Activated gamma-delta T cell (primary cell): ENCODE measurements around the gene EPS8.

Source experiments
- DNase-seq: peaks from one replicate; lab custom pipeline; 2025; lab: John Stamatoyannopoulos, UW

EPS8 gene

DNA sequence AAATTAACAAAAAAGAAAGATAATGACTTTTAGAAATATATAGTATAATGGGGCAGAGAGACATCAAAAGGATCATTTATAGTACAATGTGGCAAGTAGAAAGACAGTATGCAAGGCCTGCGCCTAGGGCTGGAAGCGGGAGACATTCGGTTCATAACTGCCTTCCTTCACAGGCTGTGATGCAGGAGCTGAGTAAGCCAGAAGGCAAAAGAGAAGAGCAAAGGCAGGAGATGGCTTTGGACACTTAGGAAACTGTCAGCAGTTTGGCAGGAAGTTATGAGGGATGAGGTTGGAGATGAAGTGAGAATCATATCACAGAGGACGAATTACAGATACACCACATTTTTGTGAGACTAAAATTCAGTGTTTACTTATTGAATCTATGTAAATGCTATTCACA lies 97.8 kb downstream of the EPS8 start:
- DNase-seq = no peak

GRCh38 chr12:15690320-15690719 lies 98.9 kb downstream of the EPS8 start:
- no peak for DNase-seq

DNA sequence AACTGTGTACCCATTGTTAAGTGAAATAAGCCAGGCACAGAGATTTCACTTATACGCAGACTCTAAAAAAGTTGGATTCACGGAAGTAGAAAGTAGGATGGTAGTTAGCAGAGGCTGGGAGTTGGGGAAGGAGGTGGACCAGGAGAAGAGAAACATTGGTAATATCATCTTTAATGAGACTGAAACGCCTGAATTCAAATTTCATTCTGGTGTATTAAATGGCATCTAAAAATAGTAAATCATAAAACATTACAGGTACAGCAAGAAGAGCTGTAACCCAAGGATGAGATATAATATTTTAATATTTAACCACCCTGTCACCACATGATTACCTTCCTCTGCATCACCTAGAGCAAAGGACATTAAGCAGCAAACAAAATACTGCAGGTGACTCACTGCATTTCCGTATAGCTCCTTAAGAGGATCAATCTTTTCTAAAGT lies 99.4 kb downstream of the EPS8 start:
- no peak for DNase-seq

GRCh38 chr12:15688838-15689625 lies 100.2 kb downstream of the EPS8 start:
- DNase-seq = no peak

DNA sequence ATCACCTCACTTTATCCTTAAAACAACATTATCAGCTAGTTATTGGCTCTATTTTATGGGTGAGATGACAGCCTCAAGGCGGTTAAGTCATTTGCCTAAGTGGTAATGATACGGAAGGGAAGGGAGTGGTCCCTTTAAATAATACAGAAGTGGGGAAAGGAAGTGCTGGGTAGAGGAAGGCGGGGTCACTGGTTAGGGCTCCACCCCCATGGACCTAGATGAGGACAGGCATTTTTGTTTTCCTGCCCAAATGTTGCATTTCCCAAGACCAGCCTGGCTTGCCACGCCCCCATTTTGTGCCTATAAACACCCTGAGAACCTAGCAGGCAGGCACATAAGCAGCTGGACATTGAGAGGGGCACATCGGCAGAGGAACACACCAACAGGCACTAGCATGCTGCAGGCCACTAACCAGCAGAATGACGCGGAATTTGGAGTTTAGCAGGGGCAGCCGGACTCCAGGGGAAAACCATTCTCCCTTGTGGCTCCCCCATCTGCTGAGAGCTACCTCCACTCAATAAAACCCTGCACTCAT lies 100.9 kb downstream of the EPS8 start:
- no peak for DNase-seq

- no peak for DNase-seq
Measured at GRCh38 chr12:15687583-15687982, 101.6 kb downstream of the EPS8 start.

- DNase-seq = no peak
Measured at GRCh38 chr12:15684896-15685658, 104.1 kb downstream of the EPS8 start.

DNA sequence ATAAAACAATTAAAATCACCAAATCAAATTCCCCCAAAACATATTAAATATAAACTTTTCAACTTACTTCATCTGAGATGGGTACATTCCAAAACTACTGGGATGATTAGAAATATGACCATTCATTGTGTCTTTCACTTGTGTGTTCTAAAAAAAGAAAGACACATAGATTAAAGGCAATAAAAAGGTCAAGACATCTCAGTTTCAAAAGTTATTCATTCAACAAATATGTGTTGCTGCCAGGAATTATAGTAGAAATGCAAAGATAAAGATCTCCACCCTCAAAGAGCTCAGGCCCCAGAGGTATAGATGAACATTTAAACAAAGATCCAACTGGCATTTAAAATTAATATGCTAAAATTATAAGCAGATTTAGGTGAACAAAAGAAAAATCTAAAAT lies 106.4 kb downstream of the EPS8 start:
- no peak for DNase-seq

DNA sequence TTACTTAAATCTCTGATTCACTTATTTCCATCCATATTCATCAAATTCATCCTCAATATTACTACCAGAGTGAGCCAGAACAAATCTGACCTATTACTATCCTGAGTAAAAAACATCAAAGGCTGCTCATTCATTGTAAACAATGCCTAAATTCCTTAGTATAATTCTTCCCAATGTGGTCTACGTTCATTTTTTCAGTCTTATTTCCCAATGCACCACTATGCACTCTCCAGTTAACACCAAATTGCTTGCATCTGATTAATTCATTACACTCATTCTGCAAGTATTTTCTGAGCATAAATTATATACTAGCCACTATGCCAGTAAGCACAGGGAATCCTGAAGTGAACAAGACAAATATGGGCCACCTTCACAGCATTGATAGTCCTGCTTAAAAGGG lies 110.0 kb downstream of the EPS8 start:
- DNase-seq = no peak

DNA sequence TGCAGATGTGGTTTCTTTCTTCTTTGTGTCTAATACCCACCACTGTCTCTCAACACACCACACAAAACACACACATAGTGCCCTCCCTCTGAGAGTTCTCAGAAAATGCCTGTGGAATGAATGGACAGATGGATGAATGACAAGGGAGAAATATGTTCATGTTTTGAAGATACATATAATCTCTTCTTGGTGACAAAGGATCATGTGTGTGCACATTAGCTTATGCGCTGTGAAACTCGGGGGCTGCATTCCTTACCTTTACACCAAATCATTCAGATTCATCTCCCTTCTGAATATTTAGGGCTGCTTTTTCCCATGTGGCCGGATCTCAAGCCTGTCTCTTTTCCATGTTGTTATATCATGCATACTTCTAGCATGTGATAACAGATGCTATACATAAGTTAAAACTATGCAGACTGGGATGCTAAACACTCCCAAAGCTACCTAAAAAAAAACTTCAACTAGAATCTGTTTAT lies 111.4 kb downstream of the EPS8 start:
- DNase-seq = no peak

- no peak for DNase-seq
Measured at GRCh38 chr12:15677228-15677627, 112.0 kb downstream of the EPS8 start.

DNA sequence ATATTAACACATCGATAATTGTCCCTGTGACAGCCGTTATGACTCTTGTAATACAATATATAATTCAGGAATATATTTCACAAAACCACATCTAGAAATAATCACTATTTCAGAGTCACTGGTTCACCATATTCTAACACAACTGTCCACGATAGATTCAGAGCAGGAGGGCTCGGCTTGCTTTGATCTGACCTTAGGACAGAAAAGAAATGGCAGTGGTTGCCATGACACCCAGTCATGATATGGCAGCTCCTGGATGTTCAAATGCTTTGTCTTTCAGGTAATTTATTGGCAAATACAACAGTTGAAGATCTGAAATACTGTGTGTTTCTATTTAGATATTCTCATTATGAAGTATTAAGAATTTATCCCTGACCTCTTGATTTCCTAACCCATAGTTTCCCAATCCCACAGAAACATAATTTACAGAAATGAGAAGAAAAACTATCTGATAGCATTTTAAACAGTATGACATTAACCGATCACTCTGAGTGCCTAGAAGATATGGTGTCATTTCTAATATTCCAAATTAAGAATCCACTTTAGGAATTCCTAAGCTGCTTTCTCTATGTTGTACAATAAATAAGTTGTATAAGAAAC lies 116.4 kb downstream of the EPS8 start:
- no peak for DNase-seq

- DNase-seq = no peak
Measured at GRCh38 chr12:15670756-15671155, 118.4 kb downstream of the EPS8 start.

DNA sequence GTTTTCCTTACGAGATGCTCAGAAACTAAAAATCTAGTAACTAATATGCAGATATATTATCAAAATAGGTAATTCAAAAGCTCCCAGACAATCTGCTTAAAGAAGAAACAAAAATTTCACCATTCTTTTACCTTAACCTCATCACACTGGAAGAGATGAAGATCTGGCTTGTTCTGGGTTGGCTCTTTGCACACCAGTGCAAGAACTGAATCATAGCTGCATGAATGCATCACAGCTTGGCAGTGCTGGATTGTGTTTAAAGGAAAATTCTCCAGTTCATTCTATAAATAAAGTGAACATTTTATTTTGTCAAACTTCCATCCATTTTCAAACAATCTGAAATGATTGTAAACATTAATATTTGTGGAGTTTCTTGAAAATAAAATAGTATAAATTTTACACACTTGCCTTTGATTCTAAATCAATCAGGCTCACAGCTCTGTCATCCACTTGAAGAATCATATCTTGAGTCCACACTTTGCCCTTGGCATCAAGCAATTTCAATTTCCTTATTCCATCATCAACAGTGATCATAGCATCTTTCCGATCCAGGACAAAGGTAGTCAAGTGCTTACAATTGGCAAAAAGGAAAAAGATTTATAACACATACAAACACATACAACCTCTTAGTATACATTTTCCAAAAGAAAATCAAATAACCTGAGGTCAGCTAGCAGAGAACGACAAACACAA lies 119.8 kb downstream of the EPS8 start:
- no peak for DNase-seq

- DNase-seq = no peak
Measured at GRCh38 chr12:15664491-15664890, 124.7 kb downstream of the EPS8 start.

GRCh38 chr12:15662983-15663659 lies 126.1 kb downstream of the EPS8 start:
- DNase-seq = no peak

- no peak for DNase-seq
Measured at GRCh38 chr12:15662303-15662980, 126.7 kb downstream of the EPS8 start.

- no peak for DNase-seq
Measured at GRCh38 chr12:15651371-15651770, 137.8 kb downstream of the EPS8 start.

DNA sequence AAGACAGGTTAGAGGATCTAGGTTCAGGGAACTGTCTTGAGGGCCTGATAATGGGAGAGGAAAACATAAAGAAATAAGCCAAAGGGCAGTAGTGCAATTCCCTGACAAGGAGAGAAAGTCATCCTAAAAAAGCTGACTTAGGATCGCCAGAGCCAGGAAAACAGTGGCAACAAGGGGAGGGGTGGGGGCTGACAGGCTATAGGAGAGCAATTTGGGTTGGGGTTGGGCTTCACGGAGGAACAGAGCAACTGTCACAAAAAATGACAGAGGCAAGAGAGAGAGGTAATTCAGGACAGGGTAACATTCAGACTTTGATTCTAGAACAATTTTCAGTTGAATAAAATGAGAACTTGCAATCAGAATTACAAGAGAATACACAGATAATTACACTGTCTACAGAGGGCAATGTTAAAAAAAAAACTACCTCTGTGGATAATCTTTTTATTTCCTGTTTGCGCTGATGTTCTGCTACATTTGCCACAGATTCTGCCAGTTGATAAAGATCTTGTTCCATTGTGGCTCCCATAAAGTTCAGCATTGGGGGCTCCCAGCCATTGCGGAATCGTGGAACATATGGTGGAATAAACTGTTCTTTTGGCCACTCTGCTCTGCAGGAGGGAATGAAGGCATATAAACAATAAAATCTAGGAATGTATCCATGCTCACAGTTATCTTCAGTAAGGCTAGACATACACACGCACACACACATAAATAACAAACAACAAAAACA lies 138.6 kb downstream of the EPS8 start:
- DNase-seq = no peak

DNA sequence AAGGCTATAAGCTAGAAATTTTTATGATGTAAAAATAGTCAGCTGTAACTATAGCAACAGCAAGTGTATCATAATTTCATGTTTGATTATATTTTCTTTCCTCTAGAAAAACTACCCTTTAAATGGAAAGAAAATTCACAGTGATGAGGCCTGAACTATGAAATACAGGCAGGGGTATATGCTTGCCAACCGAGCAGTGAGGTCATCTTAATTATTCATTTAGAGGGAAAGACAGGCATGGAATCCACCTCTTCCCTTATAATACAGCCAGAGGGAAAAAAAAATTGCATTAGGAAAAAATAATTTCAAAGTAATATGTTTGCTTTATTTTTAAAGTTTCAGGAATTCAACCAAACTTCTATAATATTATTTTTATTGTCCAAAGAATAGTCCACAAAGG lies 139.8 kb downstream of the EPS8 start:
- no peak for DNase-seq
